ENCODE results near the gene AXL.

GRCh38 chr19:41276231-41276630, 57.2 kb downstream of the AXL start:
- TF ChIP-seq, protein P1, sequence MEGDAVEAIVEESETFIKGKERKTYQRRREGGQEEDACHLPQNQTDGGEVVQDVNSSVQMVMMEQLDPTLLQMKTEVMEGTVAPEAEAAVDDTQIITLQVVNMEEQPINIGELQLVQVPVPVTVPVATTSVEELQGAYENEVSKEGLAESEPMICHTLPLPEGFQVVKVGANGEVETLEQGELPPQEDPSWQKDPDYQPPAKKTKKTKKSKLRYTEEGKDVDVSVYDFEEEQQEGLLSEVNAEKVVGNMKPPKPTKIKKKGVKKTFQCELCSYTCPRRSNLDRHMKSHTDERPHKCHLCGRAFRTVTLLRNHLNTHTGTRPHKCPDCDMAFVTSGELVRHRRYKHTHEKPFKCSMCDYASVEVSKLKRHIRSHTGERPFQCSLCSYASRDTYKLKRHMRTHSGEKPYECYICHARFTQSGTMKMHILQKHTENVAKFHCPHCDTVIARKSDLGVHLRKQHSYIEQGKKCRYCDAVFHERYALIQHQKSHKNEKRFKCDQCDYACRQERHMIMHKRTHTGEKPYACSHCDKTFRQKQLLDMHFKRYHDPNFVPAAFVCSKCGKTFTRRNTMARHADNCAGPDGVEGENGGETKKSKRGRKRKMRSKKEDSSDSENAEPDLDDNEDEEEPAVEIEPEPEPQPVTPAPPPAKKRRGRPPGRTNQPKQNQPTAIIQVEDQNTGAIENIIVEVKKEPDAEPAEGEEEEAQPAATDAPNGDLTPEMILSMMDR (IDR thresholded peaks at IDR 0.05; ENCODE audit: low read length) = no peak
- TF ChIP-seq EZH2 (IDR thresholded peaks at IDR 0.05; ENCODE audit: borderline replicate concordance, low read length) = no peak

All from OCI-LY1 (cell line).